HEK293 (cell line): ENCODE results near the gene FANCC.

Source experiments
- BCL11A ChIP-seq: fragments of 450-650 bp; formaldehyde crosslinking; IDR thresholded peaks from 2 replicates; pipeline ENCODE4 v1.5.1; 2016; ENCODE audit warnings: low read depth, missing biosample characterization, missing genetic modification characterization
- CTCF ChIP-seq: fragments of 450-650 bp; formaldehyde crosslinking; IDR thresholded peaks from 2 replicates; pipeline ENCODE4 v1.5.1; 2016; ENCODE audit warnings: missing biosample characterization, missing genetic modification characterization
- GLIS2 ChIP-seq: fragments of 450-650 bp; formaldehyde crosslinking; IDR thresholded peaks from 2 replicates; pipeline ENCODE4 v1.5.1; 2016; ENCODE audit warnings: missing biosample characterization, missing genetic modification characterization
- KLF16 ChIP-seq: fragments of 450-650 bp; formaldehyde crosslinking; IDR thresholded peaks from 2 replicates; pipeline ENCODE4 v1.5.1; 2017; ENCODE audit warnings: missing biosample characterization, missing genetic modification characterization
- PRDM10 ChIP-seq: fragments of 450-650 bp; formaldehyde crosslinking; IDR thresholded peaks from 2 replicates; pipeline ENCODE4 v1.5.1; 2016; ENCODE audit warnings: missing biosample characterization, missing genetic modification characterization
- ZBTB1 ChIP-seq: fragments of 450-650 bp; formaldehyde crosslinking; IDR thresholded peaks from 2 replicates; pipeline ENCODE4 v1.5.1; 2016; ENCODE audit warnings: missing biosample characterization, missing genetic modification characterization
- ZNF239 ChIP-seq: fragments of 450-650 bp; formaldehyde crosslinking; IDR thresholded peaks from 2 replicates; pipeline ENCODE4 v1.5.1; 2016; ENCODE audit warnings: missing biosample characterization, missing genetic modification characterization
- ZNF24 ChIP-seq: fragments of 450-650 bp; formaldehyde crosslinking; IDR thresholded peaks from 2 replicates; pipeline ENCODE4 v1.5.1; 2016; ENCODE audit warnings: missing biosample characterization, missing genetic modification characterization
- ZNF248 ChIP-seq: fragments of 450-650 bp; formaldehyde crosslinking; IDR thresholded peaks from 2 replicates; pipeline ENCODE4 v1.5.1; 2017; ENCODE audit warnings: missing biosample characterization, missing genetic modification characterization
- ZNF37A ChIP-seq: fragments of 450-650 bp; IDR thresholded peaks from 2 replicates; pipeline ENCODE4 v1.5.1; 2018; ENCODE audit warnings: missing biosample characterization, missing genetic modification characterization
- ZNF654 ChIP-seq: fragments of 450-650 bp; formaldehyde crosslinking; IDR thresholded peaks from 2 replicates; pipeline ENCODE4 v1.5.1; 2016; ENCODE audit warnings: low read depth, missing biosample characterization, missing genetic modification characterization
- ZNF658 ChIP-seq: fragments of 450-650 bp; formaldehyde crosslinking; IDR thresholded peaks from 2 replicates; pipeline ENCODE4; 2016; ENCODE audit warnings: missing biosample characterization, missing genetic modification characterization
- ZNF777 ChIP-seq: fragments of 450-650 bp; formaldehyde crosslinking; IDR thresholded peaks from 2 replicates; pipeline ENCODE4 v1.5.1; 2017; ENCODE audit warnings: missing biosample characterization, missing genetic modification characterization, borderline replicate concordance

GRCh38 chr9:95074632-95075031 is 242.9 kb downstream of the FANCC start:
- TF ChIP-seq ZNF248 = no peak
- TF ChIP-seq CTCF = no peak
- TF ChIP-seq ZNF658 (tag by site-specific recombination) = no peak
- TF ChIP-seq ZNF239 (tag by site-specific recombination) = no peak
- no peak for TF ChIP-seq ZNF777
- TF ChIP-seq ZNF654 = no peak
- no peak for TF ChIP-seq PRDM10
- TF ChIP-seq KLF16 (tag by site-specific recombination) = no peak
- TF ChIP-seq ZNF37A (tag by site-specific recombination) = no peak
- TF ChIP-seq ZNF24 (tag by site-specific recombination) = no peak
- TF ChIP-seq GLIS2 (tag by site-specific recombination) = no peak
- no peak for TF ChIP-seq BCL11A (tag by site-specific recombination)
- no peak for TF ChIP-seq ZBTB1
